Activated T-helper 1 cell treated with anti-CD3 and anti-CD28 coated beads, Interleukin-12 subunit alpha, Interleukin-12 subunit beta, Interleukin-2, Interleukin-4 antibody, amounts not matched to agents 30 ng/mL and 10 ng/mL and 1 ng/mL, durations not matched to agents 14 hours and 24 hours and 36 hours (primary cell): ENCODE data around the gene CREBRF. TPM values are rescaled to one million over a fixed set of nuclear protein-coding genes. Genes with fewer than 3 reads are reported as not detected.

ENCODE experiments used
- DNase-seq: peaks from one replicate; pipeline ENCODE4 v3.0.0; 2021; ENCODE audit warnings: low spot score
- H3K27ac Mint-ChIP-seq: one replicate; pipeline ENCODE4 v1.8.0; 2021; ENCODE audit warnings: mild to moderate bottlenecking, mixed read lengths
- H3K27me3 Mint-ChIP-seq: one replicate; pipeline ENCODE4 v1.8.0; 2022; ENCODE audit warnings: mild to moderate bottlenecking, moderate library complexity, mixed read lengths; ENCODE audit not compliant: insufficient read depth
- H3K36me3 Mint-ChIP-seq: one replicate; pipeline ENCODE4 v1.8.0; 2021; ENCODE audit warnings: low read depth, mixed read lengths
- H3K4me1 Mint-ChIP-seq: one replicate; pipeline ENCODE4 v1.8.0; 2021; ENCODE audit warnings: low read depth, mixed read lengths
- H3K4me3 Mint-ChIP-seq: one replicate; pipeline ENCODE4 v1.8.0; 2021; ENCODE audit warnings: mild to moderate bottlenecking, moderate library complexity, mixed read lengths
- H3K9me3 Mint-ChIP-seq: one replicate; pipeline ENCODE4 v1.8.0; 2021; ENCODE audit warnings: mixed read lengths
- intact Hi-C: fragments of 100-400 bp; cut with micrococcal nuclease; formaldehyde crosslinking; loops from one replicate; pipeline ENCODE4 v1.15.1; 2024
- total RNA-seq: library from RNA; stranded (reverse); gene quantifications from 2 replicates; pipeline ENCODE4 v1.2.3, GENCODE V29; 2022

CREBRF gene
- total RNA-seq, 1 donor from 2014 or later, result 7.4 TPM

DNA sequence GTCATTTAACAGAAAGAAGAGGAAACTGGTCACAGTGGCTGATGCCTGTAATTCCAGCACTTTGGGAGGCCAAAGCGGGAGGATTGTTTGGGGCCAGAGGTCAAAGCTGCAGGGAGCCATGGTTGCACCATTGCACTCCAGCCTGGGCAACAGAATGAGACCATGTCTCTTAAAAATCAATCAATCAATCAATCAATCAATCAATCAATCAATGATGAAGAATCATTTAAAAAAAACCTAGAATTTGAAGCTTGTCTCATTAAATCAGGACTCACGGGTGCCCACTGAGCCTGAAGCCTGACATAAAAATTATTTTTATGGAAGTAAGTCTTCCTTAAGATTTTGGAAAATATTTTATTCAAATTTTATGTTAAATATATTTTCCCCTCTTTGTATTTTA, 132.1 kb downstream of the CREBRF start:
- no peak for DNase-seq
- H3K36me3 Mint-ChIP-seq, result no peaks in the 10 kb centered on the region
- H3K4me1 Mint-ChIP-seq, result no peaks in the 10 kb centered on the region
- no peak overlapping the region for H3K4me3 Mint-ChIP-seq
- H3K9me3 Mint-ChIP-seq, result no peaks in the 10 kb centered on the region
- H3K27ac Mint-ChIP-seq, result no peak overlapping the region
- H3K27me3 Mint-ChIP-seq, result peaks cover 3% of the 10 kb centered on the region
- intact Hi-C loops, result no loop called here

Other genes starting within 250 kb of the CREBRF start
- gene ERGIC1, start 222.1 kb upstream of the CREBRF start, total RNA-seq, result 47.4 and 47.9 TPM in 2 replicates
- 69.0 and 70.9 TPM in 2 replicates for gene RPL26L1, start 96.9 kb upstream of the CREBRF start, total RNA-seq
- gene ATP6V0E1, start 72.6 kb upstream of the CREBRF start, total RNA-seq, result 149 TPM in 2 replicates
- gene BNIP1, start 88.2 kb downstream of the CREBRF start, total RNA-seq, result 22.6 and 25.3 TPM in 2 replicates
- not detected in 2 replicates for gene NKX2-5, start 178.9 kb downstream of the CREBRF start, total RNA-seq